Ishikawa (cell line): ENCODE measurements around the gene TGM5.

Experiments
- CEBPB ChIP-seq: IDR thresholded peaks from 2 replicates; pipeline ENCODE4 v1.6.1; 2012
- CREB1 ChIP-seq: IDR thresholded peaks from 2 replicates; pipeline ENCODE4 v1.6.1; 2012; ENCODE audit warnings: low read depth
- EGR1 ChIP-seq: IDR thresholded peaks from 2 replicates; pipeline ENCODE4 v1.6.1; 2012
- EP300 ChIP-seq: IDR thresholded peaks from 2 replicates; pipeline ENCODE4 v1.6.1; 2012; ENCODE audit warnings: borderline replicate concordance
- FOXM1 ChIP-seq: IDR thresholded peaks from 2 replicates; pipeline ENCODE4 v1.6.1; 2012; ENCODE audit warnings: low read depth, borderline replicate concordance
- MAX ChIP-seq: IDR thresholded peaks from 2 replicates; pipeline ENCODE4 v1.6.1; 2012
- NFIC ChIP-seq: IDR thresholded peaks from 2 replicates; pipeline ENCODE4 v1.6.1; 2012
- RAD21 ChIP-seq: IDR thresholded peaks from 2 replicates; pipeline ENCODE4 v1.6.1; 2012; ENCODE audit warnings: low read depth
- REST ChIP-seq: IDR thresholded peaks from 2 replicates; pipeline ENCODE4 v1.6.1; 2012; ENCODE audit warnings: low read depth, mild to moderate bottlenecking
- TAF1 ChIP-seq: IDR thresholded peaks from 2 replicates; pipeline ENCODE4 v1.6.1; 2012; ENCODE audit warnings: low read depth, mild to moderate bottlenecking
- TCF12 ChIP-seq: IDR thresholded peaks from 2 replicates; pipeline ENCODE4 v1.6.1; 2012; ENCODE audit warnings: low read depth
- TEAD4 ChIP-seq: IDR thresholded peaks from 2 replicates; pipeline ENCODE4 v1.6.1; 2012
- USF1 ChIP-seq: IDR thresholded peaks from 2 replicates; pipeline ENCODE4 v1.6.1; 2012
- YY1 ChIP-seq: IDR thresholded peaks from 2 replicates; pipeline ENCODE4 v1.6.1; 2012; ENCODE audit warnings: low read depth
- ZBTB7A ChIP-seq: IDR thresholded peaks from 2 replicates; pipeline ENCODE4 v1.6.1; 2012; ENCODE audit warnings: low read depth

Gene TGM5

GRCh38 chr15:43266386-43266785 lies 342 bp downstream of the TGM5 start:
- no peak for TF ChIP-seq TEAD4
- TF ChIP-seq FOXM1 = no peak
- TF ChIP-seq MAX = no peak
- no peak for TF ChIP-seq CREB1
- TF ChIP-seq TCF12 = no peak
- TF ChIP-seq YY1 = no peak
- no peak for TF ChIP-seq CEBPB

- no peak for TF ChIP-seq TAF1
- TF ChIP-seq TCF12 = no peak
- no peak for TF ChIP-seq MAX
- no peak for TF ChIP-seq EP300
- TF ChIP-seq YY1 = no peak
- no peak for TF ChIP-seq ZBTB7A
- no peak for TF ChIP-seq REST
- no peak for TF ChIP-seq EGR1
- TF ChIP-seq FOXM1 = no peak
- no peak for TF ChIP-seq CREB1
- no peak for TF ChIP-seq CEBPB
- no peak for TF ChIP-seq TEAD4
- no peak for TF ChIP-seq NFIC
- TF ChIP-seq USF1 = no peak
- TF ChIP-seq RAD21 = no peak
Measured at GRCh38 chr15:43260011-43260615, 6.6 kb downstream of the TGM5 start.

- TF ChIP-seq CREB1 = no peak
- no peak for TF ChIP-seq MAX
- no peak for TF ChIP-seq NFIC
- no peak for TF ChIP-seq EGR1
- no peak for TF ChIP-seq RAD21
- no peak for TF ChIP-seq TEAD4
- no peak for TF ChIP-seq USF1
- TF ChIP-seq ZBTB7A = no peak
- TF ChIP-seq EP300 = no peak
- TF ChIP-seq TAF1 = no peak
- TF ChIP-seq REST = no peak
- no peak for TF ChIP-seq FOXM1
- no peak for TF ChIP-seq TCF12
Measured at GRCh38 chr15:43258781-43259180, 7.9 kb downstream of the TGM5 start.

GRCh38 chr15:43256341-43256740 lies 10.4 kb downstream of the TGM5 start:
- TF ChIP-seq NFIC (no peak), TEAD4 (no peak), ZBTB7A (no peak), CEBPB (no peak), CREB1 (no peak), EP300 (no peak), USF1 (no peak), TCF12 (no peak)

GRCh38 chr15:43255376-43255775 lies 11.4 kb downstream of the TGM5 start:
- no peak for TF ChIP-seq NFIC
